ENCODE measurements around the gene NDUFAF3. TPM values are rescaled to one million over a fixed set of nuclear protein-coding genes. Genes with fewer than 3 reads are reported as not detected.
A peak's percentile ranks its signal among the peaks of the same experiment; 100 is the strongest.

The NDUFAF3 gene
- total RNA-seq, 2 donors from 2014 or later: 91.4 to 106 TPM

- peaks cover 34% of the 10 kb centered on the region for H3K36me3 Mint-ChIP-seq
- no peaks in the 10 kb centered on the region for H3K27me3 Mint-ChIP-seq
- no peaks in the 10 kb centered on the region for H3K9me3 Mint-ChIP-seq
- peak overlapping the region; percentile 88 to 99 for H3K27ac Mint-ChIP-seq
- peak overlapping the region; percentile 94 for H3K4me3 Mint-ChIP-seq
- H3K4me1 Mint-ChIP-seq (ENCODE audit: low read depth in 2 of 2): peaks cover 39 to 40% of the 10 kb centered on the region in 2 donors
- no peak for ATAC-seq
- no peak for DNase-seq (ENCODE audit: low spot score)
Observed at GRCh38 chr3:49028298-49028672, 6.4 kb downstream of the NDUFAF3 start.

DNA sequence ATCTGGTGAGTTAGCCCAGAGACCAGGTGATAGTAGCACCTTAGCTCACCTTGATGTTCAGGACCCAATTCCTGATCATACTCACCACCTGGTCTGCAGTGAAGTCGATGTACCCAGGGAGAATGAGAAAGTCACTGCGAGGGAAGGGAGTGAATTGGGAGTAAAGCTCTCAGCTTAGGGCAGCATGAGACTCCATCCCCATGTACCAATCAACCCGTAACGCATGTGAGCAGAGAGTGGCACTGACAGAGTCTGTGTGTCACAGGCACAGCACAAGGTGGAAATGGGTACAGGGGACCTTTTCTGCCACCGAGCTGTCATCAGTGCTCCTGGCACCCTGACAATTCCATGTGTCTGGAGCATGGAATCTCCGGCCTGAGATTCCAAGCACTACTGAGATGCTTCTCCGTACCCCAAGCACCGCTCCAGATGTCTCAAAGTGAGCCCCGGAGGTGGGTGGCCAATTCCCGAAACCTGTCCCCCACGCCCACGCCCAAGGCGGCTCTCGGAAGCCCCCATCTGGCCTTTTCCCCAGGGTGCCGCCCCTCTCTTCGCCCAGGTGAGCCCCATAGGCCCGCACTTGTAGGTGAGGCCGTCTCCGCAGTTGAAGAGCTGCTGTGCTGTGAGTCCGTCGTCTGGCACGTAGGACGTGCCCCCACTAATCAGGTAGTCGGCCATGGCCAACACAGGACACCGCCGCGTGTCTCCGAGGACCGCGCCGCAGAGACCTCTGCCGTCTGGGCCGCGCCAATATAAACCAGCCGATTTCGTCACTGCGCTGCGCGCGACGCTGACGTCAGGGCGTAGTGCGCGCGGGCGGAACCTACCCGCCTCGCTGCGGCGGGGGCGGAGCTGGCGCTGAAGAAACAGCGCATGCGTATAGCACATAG is 7.0 kb downstream of the NDUFAF3 start, which contains the start of gene IMPDH2:
Gene IMPDH2 (minus strand): TSS at position 726 of the 890 bp plus-strand sequence. CDS start 48 bp downstream, at position 678.
- ATAC-seq (peak; percentile 98), DNase-seq (ENCODE audit: low spot score) (peak; percentile 96)
- Mint-ChIP-seq H3K4me1 (ENCODE audit: low read depth in 2 of 2) (peaks cover 35 to 38% of the 10 kb centered on the region in 2 donors), H3K27me3 (no peaks in the 10 kb centered on the region), H3K27ac (peak within 1 kb of the TSS; percentile 88 to 99), H3K36me3 (peaks cover 34% of the 10 kb centered on the region), H3K4me3 (peak within 1 kb of the TSS; percentile 94), H3K9me3 (no peaks in the 10 kb centered on the region)

- ATAC-seq: no peak
- Mint-ChIP-seq H3K27me3 (no peaks in the 10 kb centered on the region), H3K36me3 (peaks cover 30% of the 10 kb centered on the region), H3K4me3 (peak overlapping the region; percentile 94), H3K9me3 (no peaks in the 10 kb centered on the region), H3K27ac (peak overlapping the region; percentile 88 to 99), H3K4me1 (ENCODE audit: low read depth in 2 of 2) (peaks cover 35 to 38% of the 10 kb centered on the region in 2 donors)
- DNase-seq (ENCODE audit: low spot score): no peak
Observed at GRCh38 chr3:49029563-49029884, 7.6 kb downstream of the NDUFAF3 start.

- Mint-ChIP-seq H3K4me1 (ENCODE audit: low read depth in 2 of 2) (peaks cover 31 to 35% of the 10 kb centered on the region in 2 donors), H3K27me3 (no peaks in the 10 kb centered on the region), H3K9me3 (no peaks in the 10 kb centered on the region), H3K4me3 (no peak overlapping the region), H3K27ac (peak overlapping the region in 1 of 2 donors; percentile 99), H3K36me3 (peaks cover 35% of the 10 kb centered on the region)
- ATAC-seq (no peak), DNase-seq (ENCODE audit: low spot score) (no peak)
Observed at GRCh38 chr3:49030321-49030720, 8.4 kb downstream of the NDUFAF3 start.

DNA sequence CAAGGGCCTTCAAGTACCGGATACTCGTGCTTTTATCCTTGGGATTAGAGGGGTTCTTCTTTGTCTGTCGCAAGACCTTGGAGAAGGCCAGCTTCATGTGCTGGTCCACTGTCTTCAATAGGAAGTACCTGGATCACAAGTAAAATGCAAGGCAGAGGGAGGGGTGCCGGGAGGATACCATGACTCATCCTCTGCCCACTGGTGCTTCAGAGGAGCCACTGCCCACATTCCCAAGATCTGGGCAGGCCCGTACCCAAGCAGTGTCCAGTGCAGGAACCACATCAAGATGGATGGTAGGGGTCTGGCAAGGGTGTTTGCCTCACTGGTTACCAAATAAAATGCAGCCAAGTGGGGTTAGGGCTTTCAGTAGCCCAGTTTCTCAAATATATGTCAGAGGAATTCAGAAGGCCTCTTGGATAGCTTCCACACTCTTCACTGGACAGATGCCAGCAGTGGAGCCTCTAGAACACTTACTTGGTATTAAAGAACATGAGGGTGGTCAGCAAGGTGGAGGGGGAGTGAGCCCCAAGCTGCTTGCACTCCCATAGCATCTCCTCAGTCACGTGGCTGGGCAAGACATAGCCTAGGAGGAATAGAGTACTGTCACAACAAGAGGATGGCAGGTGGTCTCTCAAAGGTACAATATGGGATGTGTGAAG is 10.9 kb downstream of the NDUFAF3 start:
- Mint-ChIP-seq H3K36me3 (peaks cover 32% of the 10 kb centered on the region), H3K4me1 (ENCODE audit: low read depth in 2 of 2) (peaks cover 19 to 20% of the 10 kb centered on the region in 2 donors), H3K27ac (no peak overlapping the region), H3K9me3 (no peaks in the 10 kb centered on the region), H3K4me3 (no peak overlapping the region), H3K27me3 (no peaks in the 10 kb centered on the region)
- no peak for DNase-seq (ENCODE audit: low spot score)
- no peak for ATAC-seq

DNA sequence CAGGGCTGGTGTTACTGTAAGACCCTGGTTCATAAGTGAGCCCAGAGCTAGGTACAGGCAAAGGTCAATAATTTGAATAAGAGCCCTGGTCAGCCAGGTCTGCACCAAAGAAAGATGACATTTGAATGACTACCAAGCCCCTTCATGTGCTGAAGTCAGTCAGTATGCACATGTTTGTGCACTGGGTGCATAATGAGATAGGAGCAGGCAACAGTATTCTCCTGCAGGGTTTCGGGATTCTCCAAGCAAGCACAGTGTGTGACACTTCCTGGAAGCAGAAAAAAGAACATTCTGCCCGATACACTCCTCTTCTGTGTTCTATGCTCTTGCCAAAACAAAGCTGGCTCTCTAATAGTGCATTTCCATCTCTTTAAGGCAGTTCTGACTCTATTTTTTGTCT is 12.7 kb downstream of the NDUFAF3 start:
- Mint-ChIP-seq H3K27ac (no peak overlapping the region), H3K4me3 (no peak overlapping the region), H3K27me3 (no peaks in the 10 kb centered on the region), H3K9me3 (no peaks in the 10 kb centered on the region), H3K4me1 (ENCODE audit: low read depth in 2 of 2) (peaks cover 1 to 3% of the 10 kb centered on the region in 2 donors), H3K36me3 (peaks cover 23% of the 10 kb centered on the region)
- no peak for ATAC-seq
- no peak for DNase-seq (ENCODE audit: low spot score)

GRCh38 chr3:49035281-49035680 is 13.4 kb downstream of the NDUFAF3 start:
- peaks cover 23% of the 10 kb centered on the region for H3K36me3 Mint-ChIP-seq
- ATAC-seq (no peak), DNase-seq (ENCODE audit: low spot score) (no peak)
- H3K4me1 Mint-ChIP-seq (ENCODE audit: low read depth in 2 of 2): peaks cover 0 to 3% of the 10 kb centered on the region in 2 donors
- H3K27ac Mint-ChIP-seq: no peak overlapping the region
- H3K4me3 Mint-ChIP-seq: no peak overlapping the region
- H3K27me3 Mint-ChIP-seq: no peaks in the 10 kb centered on the region
- no peaks in the 10 kb centered on the region for H3K9me3 Mint-ChIP-seq

DNA sequence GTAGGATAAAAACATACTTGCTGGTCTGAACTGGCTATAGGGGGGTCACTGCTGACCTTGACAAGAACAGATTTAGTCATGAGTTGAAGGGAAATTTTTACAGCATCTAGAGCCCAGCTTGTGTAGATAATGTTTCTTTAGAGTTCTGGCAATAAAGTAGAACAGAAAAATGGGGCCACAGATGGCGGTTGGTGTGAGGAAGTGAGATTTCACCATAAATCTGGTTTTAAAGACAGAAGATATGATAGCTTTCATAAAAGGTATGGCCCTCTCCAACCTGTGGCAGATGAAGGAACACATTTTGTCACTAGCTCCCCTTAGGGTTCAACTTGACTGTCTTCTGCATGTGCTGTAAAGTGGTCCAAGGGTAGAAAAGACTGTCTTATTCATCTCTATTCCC is 31.6 kb downstream of the NDUFAF3 start:
- Mint-ChIP-seq H3K4me1 (ENCODE audit: low read depth in 2 of 2) (peaks cover 0 to 13% of the 10 kb centered on the region in 2 donors), H3K27ac (no peak overlapping the region), H3K36me3 (peaks cover 20% of the 10 kb centered on the region), H3K27me3 (no peaks in the 10 kb centered on the region), H3K4me3 (no peak overlapping the region), H3K9me3 (no peaks in the 10 kb centered on the region)
- ATAC-seq: no peak
- DNase-seq (ENCODE audit: low spot score): no peak

DNA sequence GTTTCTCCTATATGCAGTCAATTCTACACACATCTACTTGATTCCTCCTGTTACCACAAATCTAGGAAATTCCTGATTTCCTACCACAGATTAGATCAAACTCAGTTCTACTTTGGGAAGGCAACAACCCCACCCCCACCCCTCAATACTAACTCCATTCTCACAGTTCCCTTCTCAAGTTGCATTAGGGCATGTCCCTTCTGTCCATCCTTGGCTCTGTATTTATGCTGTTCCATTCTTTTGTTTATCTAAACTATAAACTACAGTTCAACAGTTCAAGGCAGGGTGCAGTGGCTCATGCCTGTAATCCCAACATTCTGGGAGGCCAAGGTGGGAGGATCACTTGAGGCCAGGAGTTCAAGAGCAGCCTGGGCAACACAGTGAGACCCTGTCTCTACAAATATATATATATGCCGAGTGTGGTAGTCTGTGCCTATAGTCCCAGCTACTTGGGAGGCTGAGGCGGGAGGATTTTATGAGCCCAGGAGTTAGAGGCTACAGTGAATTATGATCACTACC is 32.5 kb downstream of the NDUFAF3 start:
- Mint-ChIP-seq H3K27ac (peak overlapping the region in 1 of 2 donors; percentile 27), H3K27me3 (no peaks in the 10 kb centered on the region), H3K4me1 (ENCODE audit: low read depth in 2 of 2) (peaks cover 0 to 13% of the 10 kb centered on the region in 2 donors), H3K9me3 (no peaks in the 10 kb centered on the region), H3K4me3 (no peak overlapping the region), H3K36me3 (peaks cover 20% of the 10 kb centered on the region)
- no peak for DNase-seq (ENCODE audit: low spot score)
- ATAC-seq: no peak

- DNase-seq (ENCODE audit: low spot score) (no peak), ATAC-seq (no peak)
- Mint-ChIP-seq H3K4me1 (ENCODE audit: low read depth in 2 of 2) (no peaks in the 10 kb centered on the region), H3K4me3 (no peak overlapping the region), H3K27ac (no peak overlapping the region), H3K36me3 (peaks cover 12% of the 10 kb centered on the region), H3K9me3 (no peaks in the 10 kb centered on the region), H3K27me3 (no peaks in the 10 kb centered on the region)
Observed at GRCh38 chr3:49057268-49057667, 35.3 kb downstream of the NDUFAF3 start.

DNA sequence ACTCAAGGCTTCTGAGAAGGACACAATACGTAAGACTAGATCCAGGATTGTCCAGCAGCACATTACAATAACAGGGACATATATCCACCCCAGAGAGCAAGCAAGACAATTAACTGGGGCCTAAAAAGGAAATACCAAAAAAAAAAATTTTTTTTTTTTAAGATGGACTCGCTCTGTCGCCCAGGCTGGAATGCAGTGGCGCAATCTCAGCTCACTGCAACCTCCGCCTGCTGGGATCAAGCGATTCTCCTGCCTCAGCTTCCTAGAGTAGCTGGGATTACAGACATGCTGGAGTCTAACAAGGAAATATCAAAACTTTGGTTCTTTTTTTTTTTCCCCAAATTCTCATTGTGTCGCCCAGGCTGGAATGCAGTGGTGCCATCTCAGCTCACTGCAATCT is 36.1 kb downstream of the NDUFAF3 start:
- Mint-ChIP-seq H3K27ac (no peak overlapping the region), H3K4me3 (no peak overlapping the region), H3K4me1 (ENCODE audit: low read depth in 2 of 2) (no peaks in the 10 kb centered on the region), H3K9me3 (no peaks in the 10 kb centered on the region), H3K27me3 (no peaks in the 10 kb centered on the region), H3K36me3 (peaks cover 9% of the 10 kb centered on the region)
- ATAC-seq (no peak), DNase-seq (ENCODE audit: low spot score) (no peak)
